MM.1S (cell line): ENCODE measurements around the gene RPE.

Experiments used
- CTCF ChIP-seq: fragments of 300-600 bp; sonication (generic); IDR thresholded peaks from 2 replicates; pipeline ENCODE4 v1.5.1; 2016; ENCODE audit warnings: antibody characterized with exemption, low read length, mixed read lengths
- EZH2phosphoT487 ChIP-seq: fragments of 300-600 bp; sonication (generic); IDR thresholded peaks from 2 replicates; pipeline ENCODE4 v1.6.1; 2018; ENCODE audit warnings: antibody characterized with exemption, low read length

GRCh38 chr2:209970271-209970670 is 32.2 kb upstream of the RPE start:
- TF ChIP-seq CTCF (no peak), EZH2phosphoT487 (no peak)
